CMK (cell line): Measurements from ENCODE around the gene LHFPL3.
"Not testable (repeated sequence)": the region's sequence is repeated elsewhere in the genome, so short reads cannot be mapped to it uniquely, and the experiment has no call there.

Source experiments
- DNase-seq: peaks from one replicate; pipeline ENCODE4 v3.0.0-alpha.2; 2010; ENCODE audit warnings: low read depth

LHFPL3 gene

DNA sequence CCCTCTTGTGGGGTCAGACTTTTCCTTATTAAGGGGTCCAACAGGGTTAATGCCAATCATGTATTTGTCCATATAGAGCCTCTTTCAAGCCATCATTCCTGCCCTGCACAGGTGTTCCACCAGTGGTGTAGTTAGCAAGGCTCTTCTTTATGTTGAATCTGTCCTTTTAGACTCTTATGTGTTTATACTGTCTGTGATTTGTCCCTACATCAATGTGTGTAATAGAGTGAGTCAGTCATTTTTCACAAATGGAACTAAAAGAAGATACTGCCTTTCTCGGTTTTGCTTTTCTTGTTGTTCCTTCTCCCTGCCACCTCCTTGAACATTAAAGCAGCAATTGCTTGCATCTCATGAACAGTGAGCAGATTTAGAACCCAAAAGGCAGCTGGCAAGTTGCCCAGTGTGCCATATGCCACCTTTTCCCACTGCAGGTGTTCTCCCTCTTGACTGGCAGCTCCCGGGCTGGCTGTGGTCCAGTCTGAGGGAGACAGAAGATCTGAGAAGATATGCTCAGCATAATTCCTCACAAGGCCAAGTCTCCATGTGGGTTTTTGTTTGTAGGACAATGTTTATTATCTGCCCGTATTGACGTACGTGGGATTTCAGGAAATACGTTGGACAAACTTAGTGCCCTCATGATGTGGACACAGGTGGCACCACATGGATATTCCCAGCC lies 154.1 kb downstream of the LHFPL3 start:
- no peak for DNase-seq

DNA sequence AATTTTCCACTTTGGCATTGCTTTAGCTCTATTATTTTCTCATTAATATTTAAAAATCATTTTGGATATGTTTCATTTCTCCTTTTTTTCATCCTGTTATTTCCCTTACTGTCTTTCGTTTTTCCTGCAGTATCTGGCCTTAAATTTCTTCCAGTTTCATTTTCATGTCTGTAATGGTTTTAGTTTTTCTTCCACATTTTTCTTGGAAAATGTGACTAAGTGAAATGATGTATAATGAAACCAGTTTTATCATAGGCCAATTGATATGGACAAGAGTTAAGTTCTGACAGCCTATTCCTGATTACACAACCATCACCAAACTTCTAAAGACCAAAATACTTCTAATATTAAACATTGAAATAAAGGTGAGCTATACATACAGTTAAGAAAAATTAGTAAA lies 158.5 kb downstream of the LHFPL3 start:
- DNase-seq, result no peak

DNA sequence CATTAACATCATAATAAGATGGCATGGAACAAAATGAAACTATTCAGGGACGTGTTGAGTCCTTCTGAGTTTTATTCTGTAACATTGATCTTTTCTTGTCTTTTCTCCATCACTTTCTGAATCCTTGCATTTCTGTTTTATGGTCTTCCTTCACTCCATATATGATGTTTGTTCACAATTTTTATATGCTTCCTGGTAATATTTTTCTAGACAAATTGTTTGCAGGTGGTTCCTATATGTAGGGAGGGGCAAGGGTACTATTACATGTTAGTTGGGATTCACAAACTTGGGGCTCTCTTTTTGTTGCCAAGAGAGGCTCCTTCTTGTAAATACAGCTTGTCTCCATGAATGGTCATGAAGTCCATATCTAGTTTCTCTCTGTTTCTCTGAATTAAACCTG lies 159.2 kb downstream of the LHFPL3 start:
- DNase-seq, result no peak

GRCh38 chr7:104497379-104497967 lies 169.1 kb downstream of the LHFPL3 start:
- DNase-seq, result no peak

DNA sequence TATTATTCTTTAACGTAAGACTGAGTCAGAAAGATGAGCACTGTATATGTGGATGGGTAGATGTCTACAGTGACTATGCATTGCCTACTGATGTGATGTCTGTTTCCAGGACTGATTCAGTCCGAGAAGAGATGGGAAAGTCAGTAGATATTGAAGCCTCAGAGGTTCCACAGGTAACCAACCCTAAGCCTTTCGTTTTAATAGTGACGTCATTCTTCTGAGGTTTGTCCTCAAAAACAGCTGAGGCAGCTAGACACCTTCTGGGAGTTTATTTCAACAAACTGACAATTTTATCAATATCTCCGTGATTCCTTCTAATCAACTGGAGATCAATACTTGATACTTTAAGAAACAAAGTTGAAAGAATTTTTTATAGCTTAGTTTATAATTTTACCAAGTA lies 171.6 kb downstream of the LHFPL3 start:
- no peak for DNase-seq

- DNase-seq, result no peak
These were observed 181.5 kb downstream of the LHFPL3 start for GRCh38 chr7:104509874-104510273.

GRCh38 chr7:104524853-104525252 lies 196.4 kb downstream of the LHFPL3 start:
- no peak for DNase-seq

DNA sequence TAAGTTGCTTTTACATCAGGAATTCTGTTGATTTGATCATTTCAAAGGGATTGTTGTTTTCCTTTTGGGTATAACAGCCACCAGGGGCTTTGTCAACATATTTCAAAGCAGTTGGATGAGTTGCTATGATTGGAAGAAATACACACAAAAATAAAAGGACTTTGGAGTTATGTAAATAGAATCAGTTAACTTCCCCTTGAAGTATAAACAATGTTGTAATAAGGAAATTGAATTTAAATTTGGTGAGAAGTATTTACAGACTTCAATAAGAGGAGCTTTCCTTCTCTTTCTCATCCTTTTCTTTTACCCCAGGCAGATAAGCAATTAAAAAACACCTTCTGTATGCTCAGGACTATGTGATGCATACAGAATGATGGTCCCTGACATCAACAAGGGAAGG lies 199.7 kb downstream of the LHFPL3 start:
- no peak for DNase-seq

GRCh38 chr7:104529567-104529966 lies 201.2 kb downstream of the LHFPL3 start:
- DNase-seq, result no peak

DNA sequence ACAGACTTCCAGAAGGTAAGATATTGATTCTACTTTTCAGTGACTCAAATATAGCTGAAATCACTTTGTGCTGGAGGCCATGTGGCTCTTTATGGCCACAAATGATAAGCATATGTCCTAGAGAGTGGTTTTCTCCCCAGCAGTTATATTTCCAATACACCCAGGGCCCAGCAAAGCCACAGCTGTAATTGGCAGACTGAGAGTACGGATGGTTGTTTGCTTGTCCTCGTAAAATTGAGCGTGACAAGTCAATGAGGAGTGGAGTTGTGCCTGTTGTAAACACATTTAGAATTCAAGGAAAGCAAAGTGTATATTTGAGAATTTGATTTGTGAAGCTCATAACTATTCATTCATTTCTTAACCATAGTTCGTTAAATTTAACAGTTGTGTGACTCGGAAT lies 201.8 kb downstream of the LHFPL3 start:
- no peak for DNase-seq

- no peak for DNase-seq
These were observed 205.7 kb downstream of the LHFPL3 start for GRCh38 chr7:104534149-104534548.

GRCh38 chr7:104535841-104536240 lies 207.4 kb downstream of the LHFPL3 start:
- DNase-seq, result no peak

GRCh38 chr7:104536956-104537355 lies 208.6 kb downstream of the LHFPL3 start:
- no peak for DNase-seq

GRCh38 chr7:104538152-104538551 lies 209.7 kb downstream of the LHFPL3 start:
- no peak for DNase-seq

GRCh38 chr7:104541897-104542296 lies 213.5 kb downstream of the LHFPL3 start:
- no peak for DNase-seq

DNA sequence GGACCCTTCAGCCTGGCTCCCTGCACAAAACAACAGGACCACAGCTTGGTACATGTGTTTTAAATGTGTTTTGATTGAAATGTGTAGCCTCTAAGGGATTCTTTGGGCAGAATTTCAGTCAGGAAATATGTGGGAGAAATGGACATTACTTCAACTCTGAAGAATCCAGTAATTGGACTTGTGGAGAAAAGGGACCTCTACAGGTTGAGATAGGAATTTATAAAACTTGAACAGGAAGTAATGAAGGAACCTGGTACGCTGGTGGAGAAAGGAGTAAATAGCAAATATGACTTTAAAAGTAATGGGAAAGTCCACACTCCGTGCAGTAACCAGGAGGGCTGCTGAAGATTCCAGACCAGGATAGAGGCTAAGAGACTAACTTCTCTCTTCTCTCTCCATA lies 220.5 kb downstream of the LHFPL3 start:
- no peak for DNase-seq

- no peak for DNase-seq
These were observed 222.0 kb downstream of the LHFPL3 start for GRCh38 chr7:104550362-104550761.

DNA sequence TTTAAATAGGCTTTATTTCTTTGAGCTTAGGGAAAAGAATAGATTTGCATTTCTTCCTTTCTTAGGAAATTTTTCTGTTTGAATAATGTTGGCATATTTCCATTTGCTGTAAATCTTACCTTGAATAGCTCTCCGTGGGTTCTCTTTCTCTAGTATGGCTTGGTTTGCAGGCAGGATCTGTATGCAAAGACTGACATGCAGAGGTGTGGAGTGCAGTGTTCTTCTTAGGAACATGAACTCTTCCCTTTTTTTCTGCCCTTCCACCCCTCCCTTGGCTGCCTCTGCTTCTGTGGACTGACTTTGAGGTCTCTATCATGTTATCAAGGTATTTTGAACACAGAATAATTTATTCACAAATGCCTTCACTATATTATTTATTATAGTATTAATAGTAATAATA lies 222.8 kb downstream of the LHFPL3 start:
- DNase-seq, result no peak

DNA sequence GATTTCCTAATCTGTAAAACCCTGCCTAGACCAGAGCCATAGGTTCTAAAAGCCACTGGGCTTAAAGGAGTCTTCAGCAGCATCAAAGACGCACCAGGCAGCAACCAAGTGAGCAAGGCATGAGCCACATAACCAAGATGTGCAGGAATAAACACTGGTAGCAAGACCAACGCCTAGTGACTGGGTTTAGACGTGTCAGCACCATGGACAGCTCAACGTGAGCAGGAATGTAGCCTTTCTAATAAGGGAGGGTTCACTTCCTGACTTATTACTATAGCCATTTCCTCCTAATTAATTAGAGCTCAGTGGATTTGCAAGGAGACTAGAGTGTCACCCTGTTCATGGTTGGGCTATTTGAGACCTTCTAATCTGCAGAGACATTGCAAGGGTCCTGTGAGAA lies 223.7 kb downstream of the LHFPL3 start:
- peak; percentile 8 for DNase-seq

DNA sequence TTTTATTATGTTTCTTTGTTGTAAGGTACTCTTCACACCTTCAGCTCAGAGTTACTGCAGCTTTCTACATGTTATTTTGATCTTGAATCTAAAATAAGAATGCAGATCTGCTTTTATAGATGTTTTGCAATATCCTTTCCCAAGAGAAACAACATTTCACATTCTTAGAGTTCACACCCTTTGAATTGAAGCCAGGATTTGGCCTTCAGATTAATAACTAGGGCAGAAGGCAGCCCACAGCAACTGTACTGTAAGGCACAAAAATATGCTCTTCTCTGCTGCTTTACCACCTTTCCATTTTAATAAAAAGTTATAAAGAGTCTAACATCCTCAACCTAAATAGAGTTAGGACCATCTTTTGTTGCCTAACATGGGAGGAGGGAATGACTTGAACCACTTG lies 224.7 kb downstream of the LHFPL3 start:
- no peak for DNase-seq

GRCh38 chr7:104563350-104563901 lies 235.0 kb downstream of the LHFPL3 start:
- DNase-seq, result not testable (repeated sequence)

- no peak for DNase-seq
These were observed 241.3 kb downstream of the LHFPL3 start for GRCh38 chr7:104569751-104570150.

GRCh38 chr7:104572554-104572953 lies 244.2 kb downstream of the LHFPL3 start:
- DNase-seq, result no peak

DNA sequence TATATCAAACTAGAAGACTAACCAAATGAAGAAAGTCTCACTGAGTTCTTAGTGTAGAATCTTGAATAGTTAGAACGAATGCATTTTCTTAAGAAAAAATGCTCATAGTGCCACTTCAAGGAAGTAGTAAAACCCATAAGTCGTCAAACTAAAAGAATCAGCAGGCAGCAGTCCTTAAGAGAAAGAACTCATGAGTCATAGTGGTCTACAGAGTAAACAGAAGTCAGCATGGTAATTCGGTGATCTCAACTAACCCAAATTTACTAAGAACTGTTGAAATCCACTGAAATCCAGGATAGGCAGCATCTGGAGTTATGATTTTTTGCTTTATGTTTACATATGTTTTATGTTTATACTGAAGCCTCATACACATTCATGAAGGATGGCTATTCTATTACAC lies 256.2 kb downstream of the LHFPL3 start:
- no peak for DNase-seq
